GM18858 (cell line): ENCODE results near the gene RXRA.

Source experiments
- ATAC-seq: cut with Tn5 transposase; IDR thresholded peaks from one replicate; pipeline ENCODE4 v1.9.1; 2021; ENCODE audit not compliant: unreplicated experiment

The RXRA gene

DNA sequence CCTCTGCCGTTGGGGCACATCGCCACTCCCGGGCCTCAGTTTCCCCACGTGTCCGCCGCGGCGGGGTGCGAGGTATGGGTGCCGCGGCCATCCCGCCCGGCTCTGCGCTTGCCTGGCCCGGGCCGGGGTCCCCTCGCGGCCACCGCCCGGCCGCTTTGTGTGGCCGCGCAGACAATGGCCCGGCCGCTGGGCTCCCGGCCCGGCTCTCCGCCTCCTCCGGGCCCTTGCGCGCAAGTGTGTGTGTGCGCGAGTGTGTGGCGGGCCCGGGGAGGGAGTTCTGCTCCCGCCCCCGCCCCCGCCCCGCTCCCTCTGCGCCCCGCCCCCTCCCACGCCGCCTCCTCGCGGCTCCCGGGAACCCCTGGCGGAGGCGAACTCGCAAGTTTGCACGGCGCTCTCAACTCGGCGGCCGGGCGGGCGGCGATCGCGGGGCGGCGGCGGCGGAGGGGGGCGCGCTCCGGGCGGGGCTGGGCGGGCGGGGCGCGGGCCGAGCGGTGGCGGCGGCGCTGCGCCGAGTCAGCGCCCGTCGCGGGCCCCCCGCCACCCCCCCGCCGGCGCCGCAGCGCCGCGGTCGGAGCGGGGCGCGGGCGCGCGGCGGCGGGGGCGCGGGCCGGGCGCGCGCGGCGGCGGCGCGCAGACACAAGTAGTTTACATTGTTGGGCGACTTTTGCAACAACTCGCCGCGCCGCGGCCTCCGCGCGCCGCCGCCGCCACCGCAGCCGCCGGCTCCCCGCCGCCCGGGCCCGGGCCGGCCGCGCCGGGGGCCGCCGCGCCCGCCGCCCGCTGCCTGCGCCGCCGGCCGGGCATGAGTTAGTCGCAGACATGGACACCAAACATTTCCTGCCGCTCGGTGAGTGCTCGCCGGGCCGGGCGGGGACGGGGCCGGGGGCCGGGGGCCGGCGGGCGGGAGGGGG, at the start of gene RXRA:
RXRA (plus strand) TSS at position 643 of the 911 bp plus-strand sequence; CDS start at position 820, 177 bp downstream.
- no peak for ATAC-seq

- no peak for ATAC-seq
These were observed 48.0 kb upstream of the RXRA start for GRCh38 chr9:134278286-134278685.

- no peak for ATAC-seq
These were observed 47.1 kb upstream of the RXRA start for GRCh38 chr9:134278974-134279640.

DNA sequence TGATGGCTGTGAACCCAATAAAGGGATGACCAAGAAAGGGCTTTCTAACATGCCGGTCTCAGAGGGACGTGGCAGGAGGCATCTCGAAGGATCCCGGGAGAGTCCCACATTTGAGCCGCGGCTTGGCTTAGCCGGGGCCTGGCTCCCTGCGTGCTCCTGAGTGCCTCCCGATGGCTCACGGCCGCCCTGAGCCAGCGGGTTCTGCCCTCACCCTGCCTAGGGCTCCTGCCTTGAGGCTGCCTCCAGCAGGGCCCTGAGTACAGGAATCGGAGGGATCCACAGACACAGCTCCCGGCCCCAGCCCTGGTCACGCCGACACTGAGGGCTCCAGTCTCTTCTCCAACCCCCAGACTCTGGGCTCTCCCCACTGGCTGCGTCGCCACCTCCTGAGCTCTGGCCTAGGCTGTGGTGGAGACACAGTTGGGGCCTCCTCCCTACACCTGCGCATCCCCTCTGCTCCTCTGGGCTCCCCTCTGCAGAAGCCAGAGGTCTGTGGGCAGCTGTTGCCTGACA, 44.1 kb upstream of the RXRA start:
- no peak for ATAC-seq

- no peak for ATAC-seq
These were observed 43.1 kb upstream of the RXRA start for GRCh38 chr9:134283111-134283515.

- ATAC-seq = no peak
These were observed 42.5 kb upstream of the RXRA start for GRCh38 chr9:134283692-134284265.

DNA sequence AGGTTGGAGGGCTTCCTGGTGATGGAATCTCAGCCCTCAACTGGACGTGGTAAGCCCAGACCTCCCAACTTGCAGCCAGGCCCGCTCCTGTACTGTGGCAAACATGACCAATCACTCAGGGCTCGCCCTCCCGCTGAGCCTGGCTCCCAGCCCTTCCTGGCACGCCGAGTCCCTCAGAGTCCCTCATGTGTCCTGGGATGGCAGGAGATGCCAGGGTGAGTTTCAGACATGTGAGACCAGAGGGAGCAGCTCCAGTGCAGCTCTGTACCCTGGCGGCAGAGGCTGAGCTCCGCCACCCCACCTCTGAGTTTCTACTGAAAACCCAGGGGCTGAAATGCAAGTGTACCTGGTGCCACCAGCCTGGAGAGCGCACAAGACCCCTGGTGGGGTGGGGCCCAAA, 42.0 kb upstream of the RXRA start:
- no peak for ATAC-seq

- ATAC-seq = no peak
These were observed 41.5 kb upstream of the RXRA start for GRCh38 chr9:134284741-134285140.

DNA sequence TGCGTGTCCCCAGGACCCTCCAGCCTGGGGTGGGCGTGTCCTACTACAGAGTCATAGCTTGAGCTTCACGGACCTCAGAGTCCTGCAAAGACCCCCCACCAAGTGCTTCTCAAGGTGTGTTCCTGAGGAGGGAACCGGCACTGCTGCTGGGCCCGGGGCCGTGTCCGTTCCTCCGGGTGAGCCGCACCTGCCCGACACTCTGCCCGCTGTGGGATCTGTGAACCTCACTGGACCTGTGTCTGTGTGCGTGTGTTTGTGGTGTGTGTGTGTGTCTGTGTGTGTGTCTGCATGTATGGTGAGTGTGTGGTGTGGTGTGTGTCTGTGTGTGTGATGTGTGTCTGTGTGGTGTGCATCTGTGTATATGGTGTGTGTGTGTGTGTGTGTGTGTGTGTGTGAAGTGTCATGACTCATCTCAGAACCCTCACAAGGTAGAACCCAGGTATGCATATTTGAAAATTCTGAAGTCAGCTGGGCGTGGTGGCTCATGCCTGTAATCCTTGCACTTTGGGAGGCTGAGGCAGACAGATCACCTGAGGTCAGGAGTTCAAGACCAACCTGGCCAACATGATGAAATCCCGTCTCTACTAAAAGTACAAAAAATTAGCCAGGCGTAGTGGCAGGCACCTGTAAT, 40.9 kb upstream of the RXRA start:
- no peak for ATAC-seq

DNA sequence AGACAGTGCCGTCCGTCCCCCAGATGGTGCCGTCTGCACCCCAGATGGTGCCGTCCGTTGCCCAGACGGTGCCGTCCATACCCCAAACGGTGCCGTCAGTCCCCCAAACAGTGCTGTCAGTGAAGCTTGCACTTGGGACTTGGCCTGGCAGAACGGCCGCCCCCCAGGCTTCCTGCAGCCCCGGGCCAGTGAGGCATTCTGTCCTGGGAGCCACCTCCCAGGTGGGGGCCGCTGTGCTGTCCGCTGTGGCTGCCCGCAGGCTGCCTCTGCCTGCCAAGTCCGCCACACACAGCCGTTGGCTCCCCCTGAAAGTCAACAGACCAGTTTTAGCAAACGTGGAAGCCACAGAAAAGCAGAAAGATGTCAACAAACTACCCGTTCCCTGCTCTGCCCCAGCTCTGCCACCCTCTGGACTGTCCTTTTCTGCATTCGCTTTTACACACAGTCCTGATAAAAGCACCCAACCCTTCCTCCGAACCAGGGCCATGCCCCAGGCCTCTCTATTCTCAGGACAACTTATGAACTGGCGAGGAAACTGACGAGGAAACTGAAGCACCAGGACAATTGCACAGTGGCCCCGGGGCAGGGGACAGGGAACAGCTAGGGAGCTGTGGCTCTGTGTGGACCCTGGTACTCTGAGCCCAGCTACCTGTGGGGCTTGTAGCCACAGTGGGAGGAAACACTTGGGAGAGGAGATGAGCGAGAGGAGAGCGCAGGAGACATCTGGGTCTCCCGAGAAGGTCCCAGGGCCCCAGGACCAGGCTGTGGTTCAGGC, 39.6 kb upstream of the RXRA start:
- no peak for ATAC-seq

DNA sequence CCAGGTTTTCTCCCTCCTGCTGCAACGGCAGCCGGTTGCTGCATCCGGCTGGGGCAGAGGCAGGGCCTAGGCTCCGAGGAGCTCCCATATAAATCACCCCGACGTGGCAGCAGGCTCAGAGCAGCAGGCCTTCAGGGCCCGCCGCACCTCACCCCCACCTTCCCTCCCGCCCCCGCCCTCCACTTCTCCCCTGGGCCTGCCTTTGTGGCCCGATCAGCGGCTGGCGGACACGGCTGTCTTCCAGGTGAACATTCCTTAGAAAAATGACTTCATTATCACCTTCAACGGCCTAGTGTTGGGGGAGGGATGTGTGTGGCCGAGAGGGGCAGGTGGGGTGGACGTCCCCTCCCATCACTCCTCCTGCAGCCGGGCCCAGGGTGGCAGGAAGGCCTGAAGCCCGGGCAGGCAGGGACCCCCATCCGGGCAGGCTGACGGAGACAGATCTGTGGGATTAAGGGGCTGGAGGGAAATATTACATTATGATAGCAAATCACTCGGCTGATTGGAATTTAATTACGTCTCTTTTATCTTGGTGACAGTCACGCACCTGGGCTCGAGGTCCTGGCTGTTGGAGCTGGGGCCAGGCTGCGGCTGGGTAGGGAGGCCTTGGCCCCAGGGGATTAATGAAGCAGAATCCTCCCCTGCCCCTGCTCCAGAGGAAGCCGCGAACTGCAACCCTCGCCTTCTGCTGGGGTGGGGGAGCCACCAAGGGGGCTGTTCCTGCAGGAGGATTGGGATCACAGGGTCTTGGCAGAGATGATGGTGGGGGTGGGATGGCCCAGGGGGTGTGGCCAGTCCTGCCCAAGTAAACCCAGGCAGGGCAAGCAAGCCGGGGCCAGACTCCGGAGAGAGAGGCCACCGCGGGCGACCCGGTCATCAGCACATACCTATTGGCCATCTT, 38.4 kb upstream of the RXRA start:
- no peak for ATAC-seq

- ATAC-seq = no peak
These were observed 37.5 kb upstream of the RXRA start for GRCh38 chr9:134288746-134289145.

GRCh38 chr9:134289241-134289875, 36.9 kb upstream of the RXRA start:
- no peak for ATAC-seq

DNA sequence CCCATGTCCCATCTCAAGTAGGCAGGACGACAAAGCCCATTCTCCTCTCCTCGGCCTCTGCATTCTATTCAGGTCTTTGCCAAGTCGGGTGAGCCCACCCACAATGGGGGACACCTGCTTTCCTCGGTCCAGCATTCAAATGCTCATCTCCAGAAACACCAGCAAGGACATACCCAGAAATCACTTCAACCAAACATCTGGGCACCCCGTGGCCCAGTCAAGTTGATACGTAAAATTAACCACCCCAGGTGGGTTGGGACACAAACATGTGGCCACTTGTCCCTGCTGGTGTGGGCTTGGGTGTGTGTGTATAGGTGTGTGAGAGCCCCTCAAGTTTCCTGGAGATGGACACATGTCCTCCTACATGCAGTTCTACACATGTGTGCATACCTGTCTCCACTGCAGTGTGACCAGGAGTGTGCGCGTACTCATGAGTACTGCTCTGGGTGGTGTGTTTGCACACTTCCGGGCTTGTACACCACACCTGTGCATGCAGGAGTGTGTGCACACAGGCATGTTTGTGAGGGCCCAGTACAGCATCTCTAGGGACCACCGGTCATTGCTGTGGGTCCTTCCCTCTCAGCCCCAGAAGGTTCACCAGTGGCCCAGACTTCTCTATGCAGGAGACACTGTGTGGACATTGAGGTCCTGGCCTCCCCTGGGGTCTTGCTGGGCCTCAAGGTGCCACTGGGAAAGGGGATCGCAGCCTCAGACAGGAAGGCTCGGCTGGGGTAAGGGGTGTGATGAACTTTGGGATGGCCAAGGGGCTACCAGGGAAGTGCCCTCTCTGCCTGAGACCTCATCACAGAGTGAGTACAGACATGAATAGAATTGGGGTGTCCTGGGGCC, 35.4 kb upstream of the RXRA start:
- no peak for ATAC-seq

DNA sequence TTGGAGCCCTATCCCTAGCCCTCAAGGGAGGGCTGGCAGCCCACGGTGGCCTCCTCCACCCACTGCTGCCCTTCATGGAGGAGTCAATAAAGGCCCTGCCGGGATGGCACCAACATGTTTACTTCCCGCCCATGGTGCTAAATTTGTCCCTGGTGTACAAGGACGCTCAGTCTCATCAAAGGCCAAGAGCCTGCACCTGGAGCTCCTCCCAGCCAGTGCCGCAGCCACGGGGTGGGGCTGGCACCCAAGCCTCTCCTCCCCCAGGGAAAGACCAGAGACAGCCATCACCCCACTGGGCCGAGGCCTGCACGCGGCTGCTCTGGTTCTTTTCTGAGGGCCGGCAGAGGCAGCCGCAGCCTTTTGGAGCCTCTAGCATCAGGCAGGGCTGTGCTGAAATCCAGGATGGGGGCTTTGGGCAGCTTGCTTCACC, 34.8 kb upstream of the RXRA start:
- ATAC-seq = no peak

GRCh38 chr9:134291961-134292871, 34.0 kb upstream of the RXRA start:
- no peak for ATAC-seq

DNA sequence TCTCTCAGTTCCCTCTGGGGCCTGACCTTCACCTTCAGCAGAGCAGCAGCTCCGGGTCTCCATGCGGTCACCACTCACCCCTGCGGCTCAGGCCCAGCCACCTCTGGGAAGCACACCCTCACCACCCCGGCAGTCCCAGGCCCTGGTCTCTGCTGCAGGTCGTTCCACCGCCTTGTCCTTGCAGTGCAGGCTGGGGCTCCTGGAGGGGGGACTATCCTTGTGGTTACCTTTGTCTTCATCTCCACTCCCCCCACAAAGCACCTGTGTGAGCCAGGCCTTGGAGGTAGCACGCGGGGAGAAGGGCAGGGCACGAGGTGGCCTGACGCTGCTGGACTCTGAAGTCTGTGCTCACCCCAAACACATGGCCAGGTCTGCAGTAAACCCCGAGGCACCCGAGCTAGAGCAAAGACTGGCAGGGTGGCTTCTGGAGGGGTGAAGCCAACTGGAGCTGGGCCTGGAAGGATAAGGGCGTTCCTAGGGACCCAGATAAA, 33.2 kb upstream of the RXRA start:
- ATAC-seq = no peak
